BLaER1 treated with 17β-estradiol and CSF1 and Interleukin-3, amounts not matched to agents 10 nM and 100 nM (cell line): ENCODE results near the gene ITGA3.
A peak's percentile ranks its signal among the peaks of the same experiment; 100 is the strongest.
"Not testable (repeated sequence)": the region's sequence is repeated elsewhere in the genome, so short reads cannot be mapped to it uniquely, and the experiment has no call there.

ENCODE experiments used
- H3K27ac ChIP-seq, 11 experiments: shearing (Covaris generic); formaldehyde crosslinking; 2 replicates each; pipeline ENCODE4 v1.8.1; 2022
- H3K27me3 ChIP-seq, 11 experiments: shearing (Covaris generic); formaldehyde crosslinking; 2 replicates each; pipeline ENCODE4 v1.8.1; 2022
- H3K36me3 ChIP-seq, 11 experiments: shearing (Covaris generic); formaldehyde crosslinking; 2 replicates each; pipeline ENCODE4 v1.8.1; 2022
- H3K4me1 ChIP-seq, 10 experiments: shearing (Covaris generic); formaldehyde crosslinking; 2 replicates each; pipeline ENCODE4 v1.8.1; 2022
- H3K4me2 ChIP-seq, 11 experiments: shearing (Covaris generic); formaldehyde crosslinking; 2 replicates each; pipeline ENCODE4 v1.8.1; 2022
- H3K4me3 ChIP-seq, 10 experiments: shearing (Covaris generic); formaldehyde crosslinking; 2 replicates each; pipeline ENCODE4 v1.8.1; 2022
- H3K9ac ChIP-seq, 11 experiments: shearing (Covaris generic); formaldehyde crosslinking; 2 replicates each; pipeline ENCODE4 v1.8.1; 2022
- H3K9me3 ChIP-seq, 11 experiments: shearing (Covaris generic); formaldehyde crosslinking; replicated peaks in 1 of 11; 2 replicates each; pipeline ENCODE4 v1.8.1; 2022
- H4K20me1 ChIP-seq, 11 experiments: shearing (Covaris generic); formaldehyde crosslinking; 2 replicates each; pipeline ENCODE4 v1.8.1; 2022
- Cebpa-rat ChIP-seq, 11 experiments: shearing (Covaris generic); IDR thresholded peaks; 2 replicates each; pipeline ENCODE4 v1.8.1; 2022

ITGA3 gene

GRCh38 chr17:50059256-50059655 lies 3.3 kb downstream of the ITGA3 start:
- Histone ChIP-seq H3K4me1 (peaks cover 39 to 60% (median 43%) of the 10 kb centered on the region in 10 experiments), H3K27me3 (peaks cover 41 to 51% (median 49%) of the 10 kb centered on the region in 11 experiments), H3K9ac (peak overlapping the region in 2 of 11 experiments; percentile 2 to 6; a peak in 2 of 22 replicates), H3K9me3 (no peaks in the 10 kb centered on the region), H3K4me2 (peak overlapping the region; percentile 39 to 84 (median 71)), H3K27ac (no peak overlapping the region), H3K4me3 (no peak overlapping the region), H4K20me1 (peaks cover 0 to 28% (median 13%) of the 10 kb centered on the region in 11 experiments; a peak in 13 of 22 replicates), H3K36me3 (no peaks in the 10 kb centered on the region)
- TF ChIP-seq Cebpa-rat (IDR thresholded peaks at IDR 0.05) = no peak

GRCh38 chr17:50059759-50060273 lies 3.9 kb downstream of the ITGA3 start:
- H3K9ac ChIP-seq = peak overlapping the region in 4 of 11 experiments; percentile 2 to 39 (median 10); a peak in 5 of 22 replicates
- no peak for TF ChIP-seq Cebpa-rat (IDR thresholded peaks at IDR 0.05)
- H3K4me1 ChIP-seq = peaks cover 38 to 65% (median 46%) of the 10 kb centered on the region in 10 experiments

GRCh38 chr17:50060951-50061712 lies 5.2 kb downstream of the ITGA3 start:
- Histone ChIP-seq H3K27me3 (peaks cover 23 to 33% (median 31%) of the 10 kb centered on the region in 11 experiments), H3K4me3 (no peak overlapping the region), H3K9ac (no peak overlapping the region), H3K4me1 (peaks cover 31 to 69% (median 42%) of the 10 kb centered on the region in 10 experiments), H3K27ac (no peak overlapping the region), H3K9me3 (no peaks in the 10 kb centered on the region), H4K20me1 (peaks cover 0 to 28% (median 12%) of the 10 kb centered on the region in 11 experiments; a peak in 13 of 22 replicates), H3K36me3 (no peaks in the 10 kb centered on the region), H3K4me2 (peak overlapping the region in 5 of 11 experiments; percentile 39 to 71 (median 66); a peak in 3 of 22 replicates)
- TF ChIP-seq Cebpa-rat (IDR thresholded peaks at IDR 0.05) = no peak

More at GRCh38 chr17:50059759-50060273, 3.9 kb downstream of the ITGA3 start:
- Histone ChIP-seq H4K20me1 (peaks cover 0 to 28% (median 13%) of the 10 kb centered on the region in 11 experiments; a peak in 13 of 22 replicates), H3K27me3 (peaks cover 36 to 46% (median 44%) of the 10 kb centered on the region in 11 experiments), H3K36me3 (no peaks in the 10 kb centered on the region), H3K4me2 (peak overlapping the region; percentile 39 to 84 (median 71)), H3K27ac (no peak overlapping the region), H3K4me3 (no peak overlapping the region), H3K9me3 (no peaks in the 10 kb centered on the region)

- H3K27ac ChIP-seq, H3K4me3 ChIP-seq, H3K4me2 ChIP-seq, H3K9me3 ChIP-seq, H3K36me3 ChIP-seq, H3K9ac ChIP-seq: not testable (repeated sequence)
- H3K4me1 ChIP-seq = peaks cover 27 to 67% (median 37%) of the 10 kb centered on the region in 10 experiments
- H3K27me3 ChIP-seq = peaks cover 17 to 27% (median 25%) of the 10 kb centered on the region in 11 experiments
- H4K20me1 ChIP-seq = peaks cover 0 to 26% (median 11%) of the 10 kb centered on the region in 11 experiments; a peak in 13 of 22 replicates
Measured at GRCh38 chr17:50061713-50062045, 5.8 kb downstream of the ITGA3 start.

- Histone ChIP-seq H3K9me3 (no peaks in the 10 kb centered on the region), H3K27ac (no peak overlapping the region), H3K4me3 (no peak overlapping the region), H3K4me2 (peak overlapping the region in 3 of 11 experiments; percentile 24 to 54 (median 34); a peak in 5 of 22 replicates), H3K9ac (peak overlapping the region in 1 of 11 experiments; percentile 53; a peak in 1 of 22 replicates), H3K4me1 (peaks cover 19 to 62% (median 30%) of the 10 kb centered on the region in 10 experiments), H4K20me1 (peaks cover 0 to 17% (median 3%) of the 10 kb centered on the region in 11 experiments; a peak in 7 of 22 replicates), H3K36me3 (no peaks in the 10 kb centered on the region), H3K27me3 (peaks cover 8 to 18% (median 16%) of the 10 kb centered on the region in 11 experiments)
- TF ChIP-seq Cebpa-rat (IDR thresholded peaks at IDR 0.05) = no peak
Measured at GRCh38 chr17:50062293-50063243, 6.7 kb downstream of the ITGA3 start.

GRCh38 chr17:50063561-50064252 lies 7.8 kb downstream of the ITGA3 start:
- TF ChIP-seq Cebpa-rat (IDR thresholded peaks at IDR 0.05) = no peak
- no peak overlapping the region for H3K4me3 ChIP-seq
- peaks cover 18 to 62% (median 26%) of the 10 kb centered on the region in 10 experiments for H3K4me1 ChIP-seq
- H4K20me1 ChIP-seq = peaks cover 0 to 7% (median 0%) of the 10 kb centered on the region in 11 experiments; a peak in 4 of 22 replicates
- H3K27me3 ChIP-seq = peaks cover 0 to 7% (median 5%) of the 10 kb centered on the region in 11 experiments; a peak in 11 of 22 replicates
- H3K9ac ChIP-seq = no peak overlapping the region
- no peak overlapping the region; a peak in 1 of 22 replicates for H3K27ac ChIP-seq
- H3K9me3 ChIP-seq = no peaks in the 10 kb centered on the region
- H3K36me3 ChIP-seq = no peaks in the 10 kb centered on the region
- peak overlapping the region in 3 of 11 experiments; percentile 62 to 74 (median 70); a peak in 6 of 22 replicates for H3K4me2 ChIP-seq

GRCh38 chr17:50064253-50065001 lies 8.5 kb downstream of the ITGA3 start:
- Histone ChIP-seq H3K9me3 (no peaks in the 10 kb centered on the region), H3K9ac (peak overlapping the region in 2 of 11 experiments; percentile 11 to 14; a peak in 1 of 22 replicates), H3K4me2 (peak overlapping the region in 6 of 11 experiments; percentile 10 to 74 (median 66); a peak in 10 of 22 replicates), H3K4me1 (peaks cover 11 to 56% (median 18%) of the 10 kb centered on the region in 10 experiments), H3K4me3 (no peak overlapping the region), H3K27me3 (no peaks in the 10 kb centered on the region; a peak in 3 of 22 replicates), H3K27ac (no peak overlapping the region; a peak in 3 of 22 replicates), H4K20me1 (peaks cover 0 to 4% (median 0%) of the 10 kb centered on the region in 11 experiments; a peak in 3 of 22 replicates), H3K36me3 (no peaks in the 10 kb centered on the region)
- no peak for TF ChIP-seq Cebpa-rat (IDR thresholded peaks at IDR 0.05)
